RWPE1 (cell line): Measurements from ENCODE around the gene VSTM4.

Experiments
- CTCF ChIA-PET: fragments of 350-600 bp; sonication (Branson Sonifier 250); formaldehyde crosslinking; extraction: SDS; loops from one replicate; lab custom pipeline; 2021; lab: Yijun Ruan, JAX
- POLR2A ChIA-PET: fragments of 400-600 bp; formaldehyde crosslinking; extraction: SDS; loops from one replicate; lab custom pipeline; 2020; ENCODE audit warnings: antibody characterized with exemption; ENCODE audit not compliant: low non-redundant PET; lab: Yijun Ruan, JAX
- DNase-seq: peaks from one replicate; pipeline ENCODE4 v3.0.0; 2012; ENCODE audit warnings: low spot score
- H3K27ac ChIP-seq: fragments of 450-650 bp; 2 replicates; pipeline ENCODE4 v1.5.1; 2017
- CTCF ChIP-seq: fragments of 450-650 bp; conservative IDR thresholded peaks from 2 replicates; pipeline ENCODE4 v1.5.1; 2017; ENCODE audit warnings: low read depth, mild to moderate bottlenecking

The VSTM4 gene

GRCh38 chr10:49123981-49124950 lies 8.9 kb upstream of the VSTM4 start:
- POLR2A ChIA-PET = no interaction called here
- H3K27ac ChIP-seq = no peak overlapping the region
- no peak for TF ChIP-seq CTCF
- no peak for DNase-seq
- CTCF ChIA-PET = interaction anchor here (0.6 kb wide), 1 partner anchor 737 kb away, joined by 3 read pairs; no protein-coding TSS in a partner anchor

GRCh38 chr10:49120911-49121310 lies 5.6 kb upstream of the VSTM4 start:
- no peak for DNase-seq
- no peak overlapping the region for H3K27ac ChIP-seq
- ChIA-PET CTCF (no interaction called here), POLR2A (no interaction called here)
- no peak for TF ChIP-seq CTCF

GRCh38 chr10:49119746-49120145 lies 4.4 kb upstream of the VSTM4 start:
- no peak for TF ChIP-seq CTCF
- CTCF ChIA-PET = no interaction called here
- H3K27ac ChIP-seq = no peak overlapping the region
- no peak for DNase-seq
- POLR2A ChIA-PET = no interaction called here

GRCh38 chr10:49118430-49119074 lies 3.2 kb upstream of the VSTM4 start:
- no peak overlapping the region for H3K27ac ChIP-seq
- POLR2A ChIA-PET = no interaction called here
- no peak for DNase-seq
- TF ChIP-seq CTCF = no peak
- CTCF ChIA-PET = interaction anchor here (0.9 kb wide), 1 partner anchor 462 kb away, joined by 3 read pairs; no protein-coding TSS in a partner anchor

GRCh38 chr10:49117376-49118070 lies 2.2 kb upstream of the VSTM4 start:
- no peak overlapping the region for H3K27ac ChIP-seq
- CTCF ChIA-PET = interaction anchor here (1.0 kb wide), 1 partner anchor 44 kb away, joined by 4 read pairs; no protein-coding TSS in a partner anchor
- POLR2A ChIA-PET = no interaction called here
- DNase-seq = no peak
- no peak for TF ChIP-seq CTCF
